Neuronal stem cell (in vitro differentiated cells): Measurements from ENCODE around the gene HECW1.

Source experiments
- DNase-seq: peaks from one replicate; pipeline ENCODE4 v3.0.0-alpha.2; 2013; ENCODE audit warnings: low spot score
- H2AFZ ChIP-seq: one replicate; pipeline ENCODE4 v1.6.1; 2013; ENCODE audit warnings: mild to moderate bottlenecking, low read length, inconsistent platforms
- H2AK5ac ChIP-seq: 2 replicates; pipeline ENCODE4 v1.6.1; 2013; ENCODE audit warnings: low read depth, mild to moderate bottlenecking, inconsistent platforms, low read length, moderate library complexity, mixed read lengths
- H2BK120ac ChIP-seq: 2 replicates; pipeline ENCODE4 v1.6.1; 2013; ENCODE audit warnings: low read depth, mild to moderate bottlenecking, inconsistent platforms, low read length, moderate library complexity, mixed read lengths
- H2BK12ac ChIP-seq: one replicate; pipeline ENCODE4 v1.6.1; 2013; ENCODE audit warnings: low read length, inconsistent platforms
- H2BK15ac ChIP-seq: 2 replicates; pipeline ENCODE4 v1.6.1; 2013; ENCODE audit warnings: mild to moderate bottlenecking, low read length, inconsistent platforms, mixed read lengths
- H2BK5ac ChIP-seq: one replicate; pipeline ENCODE4 v1.6.1; 2013; ENCODE audit warnings: inconsistent platforms, mild to moderate bottlenecking, low read length, moderate library complexity
- H3K14ac ChIP-seq: one replicate; pipeline ENCODE4 v1.6.1; 2013; ENCODE audit warnings: low read length, inconsistent platforms
- H3K18ac ChIP-seq: 2 replicates; pipeline ENCODE4 v1.6.1; 2013; ENCODE audit warnings: low read length, inconsistent platforms
- H3K23ac ChIP-seq: 2 replicates; pipeline ENCODE4 v1.6.1; 2013; ENCODE audit warnings: low read depth, mild to moderate bottlenecking, mixed read lengths, low read length, inconsistent platforms; ENCODE audit not compliant: poor library complexity
- H3K27ac ChIP-seq: replicated peaks from 3 replicates; pipeline ENCODE4 v1.5.1; 2013; ENCODE audit warnings: low read length, inconsistent platforms
- H3K27me3 ChIP-seq, 3 experiments: 2 replicates each; pipeline ENCODE4 v1.6.1; 2013; ENCODE audit warnings: low read length in 3 of 3, mild to moderate bottlenecking in 2 of 3, inconsistent platforms in 1 of 3, low read depth in 1 of 3, mixed read lengths in 1 of 3, moderate library complexity in 1 of 3; ENCODE audit not compliant: control insufficient read depth in 3 of 3, insufficient read depth in 3 of 3
- H3K36me3 ChIP-seq, 2 donors: replicated peaks in 1 of 2; 2 replicates each; pipeline ENCODE4 v1.6.1; 2013; ENCODE audit warnings: low read length in 2 of 2; ENCODE audit not compliant: control insufficient read depth in 2 of 2, insufficient read depth in 2 of 2
- H3K4ac ChIP-seq: 2 replicates; pipeline ENCODE4 v1.6.1; 2013; ENCODE audit warnings: inconsistent platforms, mild to moderate bottlenecking, low read length, moderate library complexity
- H3K4me1 ChIP-seq, 2 donors: 1 replicate in 1 of 2; 2 replicates in 1 of 2; pipeline ENCODE4 v1.6.1; 2013; ENCODE audit warnings: low read length in 2 of 2, low read depth in 1 of 2; ENCODE audit not compliant: control insufficient read depth in 2 of 2, insufficient read depth in 1 of 2
- H3K4me2 ChIP-seq: one replicate; pipeline ENCODE4 v1.6.1; 2013; ENCODE audit warnings: mild to moderate bottlenecking, low read length, inconsistent platforms; ENCODE audit not compliant: insufficient read depth, poor library complexity, severe bottlenecking
- H3K4me3 ChIP-seq, 2 donors: 2 replicates each; pipeline ENCODE4 v1.5.1; 2013; ENCODE audit warnings: low read length in 2 of 2, mild to moderate bottlenecking in 2 of 2, inconsistent platforms in 1 of 2, moderate library complexity in 1 of 2
- H3K79me1 ChIP-seq: one replicate; pipeline ENCODE4 v1.6.1; 2013; ENCODE audit warnings: low read depth, mild to moderate bottlenecking, inconsistent platforms, low read length, moderate library complexity
- H3K9ac ChIP-seq: one replicate; pipeline ENCODE4 v1.6.1; 2013; ENCODE audit warnings: mild to moderate bottlenecking, low read depth, low read length, inconsistent platforms; ENCODE audit not compliant: poor library complexity
- H3K9me3 ChIP-seq, 2 donors: replicated peaks in 1 of 2; 2 replicates each; pipeline versions ENCODE3 to v1.6.1; 2013; ENCODE audit warnings: low read length in 2 of 2, mild to moderate bottlenecking in 2 of 2, inconsistent platforms in 1 of 2, low read depth in 1 of 2, mixed read lengths in 1 of 2, moderate library complexity in 1 of 2; ENCODE audit not compliant: control insufficient read depth in 2 of 2, insufficient read depth in 1 of 2
- H4K8ac ChIP-seq: one replicate; pipeline ENCODE4 v1.6.1; 2013; ENCODE audit warnings: low read depth, mild to moderate bottlenecking, inconsistent platforms, low read length, moderate library complexity
- H4K91ac ChIP-seq: one replicate; pipeline ENCODE4 v1.6.1; 2013; ENCODE audit warnings: low read length, low read depth, mild to moderate bottlenecking, inconsistent platforms; ENCODE audit not compliant: poor library complexity
- WGBS, 2 donors: extraction: QIAGEN DNeasy Blood & Tissue Kit; methylation state at CpG; one replicate each; pipeline ENCODE4 v1.1.7; 2013; ENCODE audit warnings: missing lambda C conversion rate in 2 of 2, mixed read lengths in 1 of 2; ENCODE audit not compliant: insufficient read length in 2 of 2, insufficient replicate concordance in 1 of 2; ENCODE audit errors: extremely low coverage in 2 of 2; 5-methylcytosine and 5-hydroxymethylcytosine counted together

HECW1 gene

GRCh38 chr7:43196379-43196778 is 83.9 kb downstream of the HECW1 start:
- peaks cover 0 to 13% of the 10 kb centered on the region in 2 donors for H3K4me1 ChIP-seq
- H3K9me3 ChIP-seq: no peaks in the 10 kb centered on the region
- no peak overlapping the region for H3K4me2 ChIP-seq
- no peak overlapping the region for H2BK12ac ChIP-seq
- no peaks in the 10 kb centered on the region for H3K79me1 ChIP-seq
- no peak for DNase-seq
- no peak overlapping the region for H4K8ac ChIP-seq
- H2AK5ac ChIP-seq: no peak overlapping the region
- no peak overlapping the region for H3K4ac ChIP-seq
- WGBS, 2 donors: no CpG with 5 or more reads among the region's 5 CpGs
- H2BK5ac ChIP-seq: no peak overlapping the region
- no peak overlapping the region for H3K27ac ChIP-seq
- no peaks in the 10 kb centered on the region for H3K36me3 ChIP-seq
- H3K4me3 ChIP-seq: no peak overlapping the region
- H3K14ac ChIP-seq: no peak overlapping the region
- no peak overlapping the region for H2BK15ac ChIP-seq
- no peak overlapping the region for H4K91ac ChIP-seq
- no peak overlapping the region for H2AFZ ChIP-seq
- no peaks in the 10 kb centered on the region for H3K27me3 ChIP-seq
- H3K9ac ChIP-seq: no peak overlapping the region
- no peak overlapping the region for H2BK120ac ChIP-seq
- H3K18ac ChIP-seq: no peak overlapping the region
- no peak overlapping the region for H3K23ac ChIP-seq

GRCh38 chr7:43198016-43198415 is 85.6 kb downstream of the HECW1 start:
- peak overlapping the region; percentile 52 for H3K18ac ChIP-seq
- no peaks in the 10 kb centered on the region for H3K36me3 ChIP-seq
- WGBS, 2 donors: 100% methylated on average over 4 to 6 of the region's 6 CpGs
- peaks cover 0 to 13% of the 10 kb centered on the region in 2 donors for H3K4me1 ChIP-seq
- H3K9ac ChIP-seq: peak overlapping the region; percentile 55
- no peak overlapping the region for H4K8ac ChIP-seq
- H3K79me1 ChIP-seq: no peaks in the 10 kb centered on the region
- H2BK15ac ChIP-seq: peak overlapping the region; percentile 35
- H2BK12ac ChIP-seq: peak overlapping the region; percentile 11
- peak overlapping the region; percentile 63 for H2AK5ac ChIP-seq
- H2BK120ac ChIP-seq: no peak overlapping the region
- H4K91ac ChIP-seq: no peak overlapping the region
- no peak overlapping the region for H2BK5ac ChIP-seq
- no peak overlapping the region for H3K23ac ChIP-seq
- no peak overlapping the region for H2AFZ ChIP-seq
- H3K4me2 ChIP-seq: no peak overlapping the region
- DNase-seq: no peak
- no peak overlapping the region for H3K27ac ChIP-seq
- H3K9me3 ChIP-seq: no peaks in the 10 kb centered on the region
- peak overlapping the region in 1 of 2 donors; percentile 39 for H3K4me3 ChIP-seq
- no peak overlapping the region for H3K14ac ChIP-seq
- no peak overlapping the region for H3K4ac ChIP-seq
- no peaks in the 10 kb centered on the region for H3K27me3 ChIP-seq

GRCh38 chr7:43198599-43199090 is 86.2 kb downstream of the HECW1 start:
- 100% methylated on average over 1 of the region's 7 CpGs; no CpG with 5 or more reads in 1 of the 2 donors for WGBS, 2 donors
- H2BK5ac ChIP-seq: no peak overlapping the region
- H3K27ac ChIP-seq: no peak overlapping the region
- H3K14ac ChIP-seq: peak overlapping the region; percentile 77
- no peaks in the 10 kb centered on the region for H3K9me3 ChIP-seq
- no peak overlapping the region for H3K4ac ChIP-seq
- no peaks in the 10 kb centered on the region for H3K27me3 ChIP-seq
- peak overlapping the region; percentile 34 for H4K91ac ChIP-seq
- no peak overlapping the region for H2BK120ac ChIP-seq
- no peak for DNase-seq
- H3K4me2 ChIP-seq: no peak overlapping the region
- no peak overlapping the region for H4K8ac ChIP-seq
- H2BK12ac ChIP-seq: peak overlapping the region; percentile 11
- H3K4me3 ChIP-seq: no peak overlapping the region
- H3K9ac ChIP-seq: no peak overlapping the region
- H2BK15ac ChIP-seq: no peak overlapping the region
- H3K4me1 ChIP-seq: peaks cover 0 to 13% of the 10 kb centered on the region in 2 donors
- no peaks in the 10 kb centered on the region for H3K79me1 ChIP-seq
- no peak overlapping the region for H3K18ac ChIP-seq
- no peak overlapping the region for H2AK5ac ChIP-seq
- no peak overlapping the region for H3K23ac ChIP-seq
- H2AFZ ChIP-seq: no peak overlapping the region
- H3K36me3 ChIP-seq: no peaks in the 10 kb centered on the region

GRCh38 chr7:43199371-43200160 is 87.1 kb downstream of the HECW1 start:
- Histone ChIP-seq H2BK120ac (no peak overlapping the region), H3K4me3 (no peak overlapping the region), H3K14ac (no peak overlapping the region), H4K8ac (no peak overlapping the region), H2BK5ac (no peak overlapping the region), H4K91ac (no peak overlapping the region), H2BK15ac (no peak overlapping the region), H2AK5ac (no peak overlapping the region), H3K18ac (no peak overlapping the region), H3K9ac (no peak overlapping the region), H2BK12ac (no peak overlapping the region), H3K27ac (no peak overlapping the region), H3K36me3 (no peaks in the 10 kb centered on the region), H2AFZ (no peak overlapping the region), H3K4me2 (no peak overlapping the region), H3K23ac (no peak overlapping the region), H3K27me3 (no peaks in the 10 kb centered on the region), H3K9me3 (no peaks in the 10 kb centered on the region), H3K4ac (no peak overlapping the region), H3K79me1 (no peaks in the 10 kb centered on the region), H3K4me1 (peaks cover 0 to 13% of the 10 kb centered on the region in 2 donors)
- DNase-seq: no peak
- WGBS, 2 donors: no CpG with 5 or more reads among the region's 8 CpGs
